NCI-H1417 treated with DMSO at 0.1 percent for 48 hours (cell line): ENCODE measurements around the gene CD79A.

Experiments used
- DNase-seq: peaks from one replicate; lab custom pipeline; 2025; lab: John Stamatoyannopoulos, UW

The CD79A gene

DNA sequence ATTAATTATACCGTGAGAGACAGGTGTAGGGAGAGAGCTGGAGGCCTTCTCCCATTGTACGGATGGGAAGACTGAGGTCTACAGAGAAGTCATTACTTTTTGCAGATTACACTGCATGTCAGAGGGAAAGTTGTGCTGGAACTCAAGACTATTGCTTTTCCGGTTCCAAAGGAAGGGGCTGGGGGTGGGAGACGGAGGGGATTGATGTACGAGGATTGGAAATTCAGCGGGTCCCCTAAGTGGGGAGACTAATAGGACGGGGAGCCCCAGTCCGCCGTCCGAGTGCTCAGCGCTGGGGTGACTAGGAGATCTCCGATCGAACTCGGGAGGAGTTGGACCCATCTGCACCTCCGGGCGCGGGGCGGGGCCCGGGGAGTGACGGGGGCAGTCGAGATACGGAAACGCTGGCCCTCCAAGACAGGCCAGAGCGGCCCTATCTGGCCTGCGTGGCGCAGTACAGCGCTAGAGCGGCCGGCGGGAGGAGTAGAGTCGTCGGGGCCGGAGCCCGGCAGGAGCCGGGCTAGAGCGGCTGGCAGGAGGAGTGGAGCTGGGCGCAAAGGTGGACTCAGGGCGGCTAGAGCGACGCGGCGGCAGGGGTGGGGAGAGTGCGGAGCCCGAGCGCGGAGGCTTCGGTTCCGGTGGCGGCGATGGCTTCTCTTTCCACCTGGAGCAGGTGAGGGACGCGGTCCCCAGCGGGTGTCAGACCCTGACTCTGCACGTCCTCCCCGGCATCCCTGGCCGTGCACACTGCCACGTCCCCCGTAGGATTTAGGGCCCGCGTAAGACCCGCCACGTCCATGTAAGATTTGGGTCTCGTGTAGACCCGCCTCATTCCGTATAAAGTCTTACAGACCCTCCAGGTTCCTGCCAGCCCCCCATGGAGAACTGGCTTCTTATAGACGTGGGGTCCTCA, 7.0 kb downstream of the CD79A start:
- DNase-seq, result peak; percentile 86

DNA sequence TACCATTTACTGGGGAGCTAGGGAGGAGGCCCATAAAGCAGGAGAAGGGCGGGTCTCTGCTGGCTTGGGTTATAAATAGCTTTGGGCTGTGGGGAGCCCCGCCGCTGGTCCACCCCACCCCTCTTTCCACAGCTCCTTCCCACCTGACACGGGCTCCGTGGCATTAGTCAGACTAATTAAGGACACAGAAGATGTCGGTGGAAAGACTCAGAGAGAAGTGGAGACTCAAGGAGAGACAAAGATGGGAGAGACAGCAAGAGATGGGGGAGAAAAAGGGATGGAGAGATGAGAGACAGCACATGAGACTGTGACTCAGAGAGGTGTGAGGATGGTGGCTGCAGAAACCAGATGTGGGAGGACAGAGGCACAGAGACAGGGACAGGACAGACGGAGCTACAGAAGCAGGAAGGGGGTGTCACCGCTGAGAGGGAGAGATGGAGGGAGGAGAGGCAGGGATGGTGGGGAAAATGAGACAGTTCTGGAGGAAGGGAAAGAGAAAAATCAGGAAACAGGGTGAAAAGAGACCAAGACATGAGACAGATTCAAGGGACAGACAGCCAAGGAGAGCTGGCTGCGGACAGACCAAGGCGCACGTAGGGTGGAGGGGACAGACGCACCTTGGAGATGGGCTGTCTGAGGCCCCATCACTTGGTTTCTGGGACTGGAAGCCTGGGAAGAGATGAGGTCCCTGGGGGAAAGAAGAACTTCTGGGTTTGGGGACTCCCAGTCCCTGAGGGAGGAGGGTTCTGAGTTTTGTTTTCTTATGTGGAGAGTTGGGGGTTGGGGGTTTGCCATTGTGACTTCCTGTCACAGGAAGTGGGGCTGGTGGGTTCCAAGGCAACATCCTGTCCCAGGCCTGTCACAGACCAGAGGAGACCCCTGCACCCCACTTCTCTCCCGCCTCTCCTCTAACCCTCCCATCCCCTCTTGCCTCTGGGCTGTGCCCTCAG, 10.0 kb downstream of the CD79A start:
- DNase-seq, result no peak

DNA sequence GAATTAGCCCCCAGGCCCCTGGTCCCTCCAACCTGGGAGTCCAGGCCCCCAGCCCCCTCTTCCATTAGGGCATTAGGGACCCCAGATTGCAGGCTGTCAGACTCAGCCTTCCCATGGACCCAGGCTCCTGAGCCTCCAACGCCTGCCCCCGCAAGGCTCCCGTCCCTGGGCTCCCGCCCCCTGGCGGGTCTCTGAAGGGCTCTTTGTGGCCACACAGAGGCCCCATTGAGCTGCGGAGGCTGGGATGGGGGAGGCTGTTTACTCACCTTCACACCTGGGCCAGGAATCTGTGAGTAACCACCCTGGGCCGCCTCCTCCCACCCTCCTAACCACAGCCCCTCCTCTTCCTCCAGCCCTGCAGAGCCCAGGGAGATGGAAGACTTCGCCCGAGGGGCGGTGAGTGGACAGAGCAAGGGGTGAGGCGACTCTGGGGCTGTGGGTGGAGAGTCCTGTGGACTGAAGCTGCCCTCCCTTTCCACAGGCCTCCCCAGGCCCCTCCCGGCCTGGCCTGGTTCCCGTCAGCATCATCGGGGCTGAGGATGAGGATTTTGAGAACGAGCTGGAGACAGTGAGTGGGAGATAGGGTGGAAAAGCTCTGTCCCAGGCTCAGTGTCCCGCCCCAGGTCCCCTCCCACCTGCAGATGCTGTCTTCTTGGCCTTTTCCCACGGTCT, 10.8 kb downstream of the CD79A start:
- no peak for DNase-seq

DNA sequence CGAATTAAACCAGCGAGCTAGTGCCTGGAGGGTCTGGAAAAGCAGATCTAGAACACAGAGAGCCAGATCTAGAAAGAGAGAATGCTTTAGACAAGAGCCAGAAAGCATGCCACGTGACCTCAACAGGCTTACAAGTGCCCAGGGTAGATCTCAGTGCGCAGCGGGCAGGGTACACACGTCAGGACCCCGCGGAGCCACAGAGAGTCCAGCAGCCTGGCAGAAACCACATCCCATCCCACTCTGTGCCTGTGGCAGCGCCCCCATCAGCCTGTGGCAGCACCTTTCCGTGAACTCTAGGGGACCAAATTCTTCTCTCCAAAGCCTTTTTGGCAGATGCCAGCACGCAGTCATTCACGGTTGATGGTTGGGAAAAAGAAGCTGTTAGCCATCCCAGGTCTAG, 11.8 kb downstream of the CD79A start:
- no peak for DNase-seq

DNA sequence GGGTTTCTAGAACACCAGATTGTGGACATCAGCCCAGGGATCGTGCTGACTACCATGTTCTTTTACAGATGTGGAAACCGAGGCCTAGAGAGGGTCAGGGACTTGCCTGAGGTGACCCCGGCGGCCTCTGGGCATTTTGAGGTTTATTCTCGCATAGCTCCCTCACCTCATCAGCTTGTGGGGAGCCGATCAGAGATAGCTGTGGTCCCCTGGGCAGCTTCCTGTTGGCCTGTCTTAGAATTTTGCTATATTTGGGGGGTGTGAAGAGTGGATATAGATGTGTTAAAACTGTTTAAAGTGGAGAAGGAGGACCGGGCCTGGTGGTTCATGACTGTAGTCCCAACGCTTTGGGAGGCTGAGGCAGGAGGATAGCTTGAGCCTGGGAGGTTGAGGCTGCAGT, 12.8 kb downstream of the CD79A start:
- no peak for DNase-seq

DNA sequence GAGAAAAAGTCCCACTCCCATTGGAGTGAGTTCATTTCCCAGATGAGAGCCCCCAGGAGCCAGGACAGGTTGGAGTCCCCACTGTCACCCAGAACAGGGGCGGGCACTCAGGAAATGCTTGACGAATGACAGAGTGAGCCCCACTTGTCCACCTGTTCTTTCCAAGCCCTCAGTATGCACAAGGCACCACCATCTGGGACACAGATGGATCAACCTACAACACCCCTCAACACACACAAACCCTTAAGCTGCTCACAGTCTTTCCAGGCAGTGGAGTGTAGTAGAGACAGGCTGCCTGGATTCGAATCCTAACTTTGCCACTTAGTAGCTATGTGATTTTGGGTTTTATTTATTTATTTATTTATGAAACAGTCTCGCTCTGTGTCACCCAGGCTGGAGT, 13.9 kb downstream of the CD79A start:
- DNase-seq, result no peak

DNA sequence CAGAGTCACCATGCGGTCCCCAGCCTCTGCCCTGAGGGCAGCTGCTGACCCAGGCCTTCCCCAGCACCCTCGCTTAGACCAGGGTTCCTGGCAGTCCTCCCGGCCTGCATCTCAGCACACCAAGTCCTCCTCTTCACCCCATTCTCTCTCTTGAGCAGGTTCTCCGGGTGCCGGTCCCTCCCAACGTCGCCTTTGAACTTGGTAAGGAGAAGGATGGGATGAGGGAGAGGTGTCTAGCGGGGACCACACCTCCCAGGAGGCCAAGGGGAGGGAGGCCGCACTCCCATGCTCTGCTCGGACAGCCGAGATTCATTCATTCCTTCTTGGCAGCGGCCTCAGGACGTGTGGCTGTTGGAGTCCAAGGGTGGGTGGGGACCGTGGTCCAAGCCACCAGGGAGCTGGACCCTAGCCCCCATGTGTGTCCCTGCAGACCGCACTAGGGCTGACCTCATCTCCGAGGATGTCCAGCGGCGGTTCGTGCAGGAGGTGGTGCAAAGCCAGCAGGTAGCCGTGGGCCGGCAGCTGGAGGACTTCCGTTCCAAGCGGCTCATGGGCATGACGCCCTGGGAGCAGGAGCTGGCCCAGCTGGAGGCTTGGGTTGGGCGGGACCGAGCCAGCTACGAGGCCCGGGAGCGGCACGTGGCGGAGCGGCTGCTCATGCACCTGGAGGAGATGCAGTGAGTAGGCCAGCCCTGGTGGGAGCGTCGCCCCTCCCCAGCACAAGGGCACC, 15.3 kb downstream of the CD79A start:
- DNase-seq, result no peak

DNA sequence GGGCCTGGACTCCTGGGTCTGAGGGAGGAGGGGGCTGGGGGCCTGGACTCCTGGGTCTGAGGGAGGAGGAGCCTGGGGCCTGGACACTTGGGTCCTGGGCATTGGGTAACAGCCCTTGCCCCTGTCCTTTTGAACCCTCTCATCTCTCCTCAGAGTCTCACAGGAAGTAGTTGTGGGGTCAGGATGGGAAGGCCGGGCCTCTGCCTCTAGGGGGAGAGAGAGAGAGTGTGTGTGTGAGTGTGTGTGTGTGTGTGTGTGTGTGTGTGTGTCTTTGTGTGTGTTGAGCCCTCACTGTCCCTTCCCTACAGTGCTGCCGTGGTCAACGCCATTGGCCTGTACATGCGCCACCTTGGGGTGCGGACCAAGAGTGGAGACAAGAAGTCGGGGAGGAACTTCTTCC, 16.8 kb downstream of the CD79A start:
- no peak for DNase-seq

DNA sequence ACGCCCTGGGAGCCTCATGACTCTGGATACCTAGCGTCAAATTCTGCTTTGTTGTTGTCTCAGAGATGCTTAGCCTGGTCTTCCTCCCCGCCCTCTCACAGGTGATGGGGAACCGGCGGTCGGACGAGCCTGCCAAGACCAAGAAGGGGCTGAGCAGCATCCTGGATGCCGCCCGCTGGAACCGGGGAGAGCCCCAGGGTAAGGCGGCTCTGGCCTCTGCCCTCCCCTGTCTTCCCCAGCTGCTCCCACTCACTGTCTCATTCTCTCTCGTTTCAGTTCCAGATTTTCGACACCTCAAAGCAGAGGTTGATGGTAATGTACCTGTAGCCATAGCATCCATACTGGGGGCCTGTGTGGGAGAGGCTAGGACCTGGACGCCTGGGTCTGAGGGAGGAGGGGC, 17.3 kb downstream of the CD79A start:
- DNase-seq, result no peak

DNA sequence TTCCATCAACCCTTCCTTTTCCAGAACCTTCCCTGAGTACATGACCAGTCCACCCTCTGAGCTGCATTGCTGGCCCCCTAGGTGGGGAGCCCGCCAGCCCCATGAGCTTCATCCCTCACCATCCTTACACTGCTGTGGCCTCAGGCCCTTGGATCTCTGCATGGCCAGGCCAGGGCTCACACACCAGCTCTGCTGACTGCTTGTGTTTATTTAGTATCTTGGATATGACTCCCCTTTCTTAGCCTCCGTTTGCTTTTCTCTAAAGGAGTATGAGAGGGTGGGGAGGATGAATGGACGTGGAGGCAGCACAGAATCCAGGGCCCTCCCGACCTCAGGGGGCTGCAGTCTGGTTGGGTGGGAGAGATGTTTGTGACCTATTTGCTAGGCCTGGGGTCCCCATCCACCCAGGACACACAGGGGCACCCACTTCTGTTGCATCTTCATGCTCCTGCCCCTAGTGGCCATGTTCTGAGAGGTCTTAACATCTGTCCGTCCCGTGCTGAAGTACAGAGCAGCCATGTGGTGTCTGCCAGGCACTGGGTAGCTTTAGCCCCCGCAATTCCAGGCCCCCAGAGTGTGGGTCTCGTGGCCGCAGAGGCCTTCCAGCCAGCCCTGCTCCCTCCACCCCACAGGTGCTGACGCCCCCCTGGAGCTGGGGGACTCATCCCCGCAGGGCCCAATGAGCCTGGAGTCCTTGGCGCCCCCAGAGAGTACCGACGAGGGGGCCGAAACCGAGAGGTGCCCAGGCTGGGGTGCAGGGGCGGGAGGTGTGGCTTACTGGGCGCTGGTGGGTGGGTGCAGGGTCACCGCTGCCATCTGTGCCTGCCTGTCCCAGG, 18.9 kb downstream of the CD79A start:
- DNase-seq, result no peak

DNA sequence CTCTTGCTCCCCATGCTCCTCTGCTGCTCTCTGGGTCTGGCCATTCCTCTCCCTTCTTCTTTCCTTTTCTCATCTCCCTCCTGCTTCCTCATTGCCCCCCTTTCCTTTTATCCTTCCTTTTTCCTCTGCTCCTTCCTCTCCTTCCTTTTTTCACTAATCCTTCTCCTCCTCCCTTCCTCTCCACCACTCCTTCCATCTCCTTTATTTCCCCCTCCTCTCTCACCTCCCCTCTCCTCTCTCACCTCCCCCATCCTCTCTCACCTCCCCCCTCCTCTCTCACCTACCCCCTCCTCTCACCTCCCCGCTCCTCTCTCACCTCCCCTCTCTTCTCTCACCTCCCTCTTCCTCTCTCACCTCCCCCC, 19.5 kb downstream of the CD79A start:
- DNase-seq, result no peak

DNA sequence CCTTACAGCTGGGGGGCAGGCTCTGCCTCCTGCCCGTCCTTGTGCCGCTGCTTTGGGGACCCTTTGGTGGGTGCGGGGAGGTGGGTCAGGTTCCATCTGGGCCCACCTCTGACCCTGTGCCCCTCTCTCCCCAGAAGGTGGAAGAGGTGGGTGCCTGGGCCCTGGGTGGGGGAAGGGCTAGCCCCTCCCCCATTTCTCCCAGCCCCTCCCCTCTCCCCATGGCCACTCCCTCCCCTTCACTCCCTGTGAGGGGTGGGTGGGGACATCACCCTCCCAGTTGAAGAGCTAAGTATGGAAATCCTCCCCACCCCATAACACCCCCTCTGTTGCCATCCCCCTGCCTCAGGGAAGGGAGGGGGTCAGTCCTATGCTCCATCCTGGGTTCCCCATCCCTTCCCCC, 20.1 kb downstream of the CD79A start:
- no peak for DNase-seq

DNA sequence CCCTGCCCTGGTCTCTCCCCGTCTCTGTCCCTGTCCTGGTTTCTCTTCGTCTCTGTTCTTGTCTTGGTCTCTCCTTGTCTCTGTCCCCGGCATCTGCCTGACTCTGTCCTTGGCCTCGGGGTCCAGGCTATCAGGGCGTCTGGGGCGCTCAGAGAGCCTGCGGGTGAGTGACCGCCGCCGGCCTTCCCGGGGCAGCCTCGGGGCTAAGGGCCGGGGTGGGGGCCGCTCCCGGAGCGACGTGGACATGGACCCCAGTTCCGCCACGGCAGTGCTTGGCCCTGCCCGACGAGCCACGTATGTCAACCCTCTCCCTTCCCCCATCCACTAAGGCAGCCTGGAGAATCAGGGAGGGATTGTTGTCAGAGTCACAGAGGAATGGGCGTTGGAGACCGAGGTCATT, 20.7 kb downstream of the CD79A start:
- DNase-seq, result no peak

DNA sequence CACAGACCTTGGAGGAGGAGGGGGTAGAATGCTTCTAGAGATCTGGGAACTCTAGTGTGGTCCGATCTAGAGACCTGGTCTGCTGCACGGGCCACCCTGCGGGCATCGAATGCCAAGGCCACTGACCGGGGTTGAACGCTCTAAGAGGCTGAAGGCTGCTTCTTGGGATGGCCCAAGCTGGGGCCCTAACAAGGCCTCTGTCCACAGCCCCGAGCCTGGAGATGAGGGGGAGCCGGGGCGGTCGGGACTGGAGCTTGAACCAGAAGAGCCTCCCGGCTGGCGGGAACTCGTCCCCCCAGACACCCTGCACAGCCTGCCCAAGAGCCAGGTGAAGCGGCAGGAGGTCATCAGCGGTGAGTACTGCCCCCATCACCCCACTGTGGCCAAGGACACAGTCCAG, 21.2 kb downstream of the CD79A start:
- DNase-seq, result no peak

DNA sequence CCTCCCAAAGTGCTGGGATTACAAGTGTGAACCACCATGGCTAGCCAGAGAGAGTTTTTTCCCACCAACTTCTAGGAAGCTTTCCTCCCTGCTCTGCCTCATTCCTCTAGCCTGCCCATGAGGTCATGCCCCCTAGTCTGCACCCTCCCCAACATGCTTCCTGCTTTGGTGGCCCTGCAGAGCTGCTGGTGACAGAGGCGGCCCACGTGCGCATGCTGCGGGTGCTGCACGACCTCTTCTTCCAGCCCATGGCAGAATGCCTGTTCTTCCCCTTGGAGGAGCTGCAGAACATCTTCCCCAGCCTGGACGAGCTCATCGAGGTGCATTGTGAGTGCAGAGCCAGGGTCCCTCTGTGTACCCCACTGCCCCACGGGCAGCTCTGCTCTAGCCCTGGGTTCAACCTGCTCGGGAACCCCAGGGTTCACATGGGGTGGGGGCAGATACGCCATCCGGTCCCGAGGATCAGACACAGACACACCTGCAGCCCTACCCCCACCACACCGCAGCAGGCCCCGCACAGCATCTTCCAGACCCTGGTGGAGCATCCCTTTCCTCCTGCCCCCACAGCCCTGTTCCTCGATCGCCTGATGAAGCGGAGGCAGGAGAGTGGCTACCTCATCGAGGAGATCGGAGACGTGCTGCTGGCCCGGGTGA, 24.8 kb downstream of the CD79A start:
- no peak for DNase-seq

DNA sequence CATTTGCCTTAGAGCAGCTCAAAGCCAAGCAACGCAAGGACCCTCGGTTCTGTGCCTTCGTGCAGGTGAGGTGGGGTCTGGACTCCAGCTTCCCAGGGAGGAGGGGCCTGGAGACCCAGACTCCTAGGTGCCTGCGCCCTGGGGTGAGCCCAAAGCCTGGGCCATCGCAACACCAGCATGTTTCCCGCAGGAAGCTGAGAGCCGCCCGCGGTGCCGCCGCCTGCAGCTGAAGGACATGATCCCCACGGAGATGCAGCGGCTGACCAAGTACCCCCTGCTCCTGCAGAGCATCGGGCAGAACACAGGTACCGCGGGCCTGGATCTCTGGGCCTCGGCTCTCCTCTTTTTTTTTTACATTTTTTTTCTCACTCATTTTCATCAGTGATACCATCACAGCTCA, 25.5 kb downstream of the CD79A start:
- no peak for DNase-seq

DNA sequence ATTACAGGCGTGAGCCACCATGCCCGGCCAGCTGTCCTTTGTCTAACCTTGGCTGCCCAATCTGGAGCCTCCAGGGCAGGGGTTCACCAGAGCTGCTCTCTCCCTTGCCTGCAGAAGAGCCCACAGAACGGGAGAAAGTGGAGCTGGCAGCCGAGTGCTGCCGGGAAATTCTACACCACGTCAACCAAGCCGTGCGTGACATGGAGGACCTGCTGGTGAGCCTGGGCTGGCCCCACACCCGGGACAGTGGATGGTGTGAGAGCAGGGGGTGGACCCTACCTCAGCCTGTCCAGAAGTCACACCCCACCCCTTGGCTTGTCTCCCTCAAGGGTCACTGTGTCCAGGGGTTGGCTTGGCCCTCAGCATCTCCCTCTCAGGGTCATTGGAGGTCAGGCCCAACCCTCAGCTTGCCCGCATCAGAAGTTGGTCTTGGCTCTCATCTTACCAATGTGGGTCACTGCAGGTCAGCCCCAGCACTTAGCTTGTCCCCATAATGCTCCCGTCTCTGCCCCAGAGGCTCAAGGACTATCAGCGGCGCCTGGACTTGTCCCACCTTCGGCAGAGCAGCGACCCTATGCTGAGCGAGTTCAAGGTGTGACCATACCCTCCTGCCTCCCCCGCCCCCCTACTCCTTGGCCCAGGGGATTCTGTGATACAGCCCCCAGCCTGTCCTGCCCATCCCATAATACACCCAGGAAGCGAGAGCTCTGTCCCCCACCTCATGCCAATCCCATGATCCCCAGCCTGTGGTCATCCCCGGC, 26.3 kb downstream of the CD79A start:
- DNase-seq, result no peak

DNA sequence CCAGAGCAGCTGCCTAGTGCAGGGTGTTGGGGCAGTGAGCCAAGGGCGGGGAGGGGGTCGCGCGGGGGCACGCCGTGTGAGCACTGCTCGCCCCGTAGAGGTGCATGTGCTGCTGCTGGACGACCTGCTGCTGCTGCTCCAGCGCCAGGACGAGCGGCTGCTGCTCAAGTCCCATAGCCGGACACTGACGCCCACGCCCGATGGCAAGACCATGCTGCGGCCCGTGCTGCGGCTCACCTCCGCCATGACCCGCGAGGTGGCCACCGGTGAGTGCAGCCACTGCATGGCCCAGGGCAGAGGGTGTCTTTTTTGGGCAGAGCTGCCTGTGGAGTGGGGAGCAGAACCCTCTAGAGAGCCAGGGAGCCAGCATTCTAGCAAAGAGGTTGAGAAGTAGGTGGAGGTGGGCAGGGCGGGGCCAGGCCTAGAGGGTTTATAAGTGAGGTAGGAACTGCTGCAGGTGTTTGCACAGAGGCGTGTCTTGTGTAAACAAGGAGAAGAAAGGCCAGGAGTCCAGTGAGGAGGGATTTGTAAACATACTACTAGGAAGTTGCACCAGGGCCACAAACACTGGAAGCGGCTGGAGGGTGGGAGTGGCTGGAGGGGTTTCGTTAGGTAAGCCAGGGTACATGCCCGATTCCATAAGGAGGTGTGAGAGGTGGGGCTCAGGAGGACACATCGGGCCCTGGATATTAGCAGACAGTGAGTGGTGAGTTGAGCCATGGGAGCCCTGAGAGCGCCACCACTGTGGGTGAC, 27.2 kb downstream of the CD79A start:
- DNase-seq, result peak; percentile 75
